Measurements from ENCODE around the gene SH3PXD2B.

Gene SH3PXD2B

GRCh38 chr5:172454358-172455086, at the start of gene SH3PXD2B:
Gene SH3PXD2B (minus strand): TSS chr5:172454525. CDS start chr5:172454352, 173 bp downstream.
- no peak for DNase-seq

DNA sequence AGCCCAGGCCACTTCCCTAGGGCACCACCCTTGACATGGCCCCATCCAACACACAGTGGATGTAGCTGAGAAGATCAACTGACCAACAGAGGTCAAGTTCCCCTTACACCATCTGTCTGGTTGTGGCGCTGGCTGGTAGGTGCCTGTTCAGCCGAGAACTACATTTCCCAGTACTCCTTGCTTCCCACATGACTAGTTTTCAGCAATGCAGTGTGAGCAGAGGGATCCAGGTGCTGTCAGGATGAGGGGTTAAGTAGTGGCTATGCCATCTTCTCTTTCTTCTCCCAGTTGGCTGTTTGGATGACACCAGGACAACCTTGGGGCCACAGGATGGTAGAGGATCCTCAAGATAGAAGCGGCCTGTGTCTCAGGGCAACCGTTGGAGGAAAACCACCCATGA, 48.6 kb upstream of the SH3PXD2B start:
- no peak for DNase-seq

GRCh38 chr5:172502410-172502809, 48.1 kb upstream of the SH3PXD2B start:
- DNase-seq, result no peak

DNA sequence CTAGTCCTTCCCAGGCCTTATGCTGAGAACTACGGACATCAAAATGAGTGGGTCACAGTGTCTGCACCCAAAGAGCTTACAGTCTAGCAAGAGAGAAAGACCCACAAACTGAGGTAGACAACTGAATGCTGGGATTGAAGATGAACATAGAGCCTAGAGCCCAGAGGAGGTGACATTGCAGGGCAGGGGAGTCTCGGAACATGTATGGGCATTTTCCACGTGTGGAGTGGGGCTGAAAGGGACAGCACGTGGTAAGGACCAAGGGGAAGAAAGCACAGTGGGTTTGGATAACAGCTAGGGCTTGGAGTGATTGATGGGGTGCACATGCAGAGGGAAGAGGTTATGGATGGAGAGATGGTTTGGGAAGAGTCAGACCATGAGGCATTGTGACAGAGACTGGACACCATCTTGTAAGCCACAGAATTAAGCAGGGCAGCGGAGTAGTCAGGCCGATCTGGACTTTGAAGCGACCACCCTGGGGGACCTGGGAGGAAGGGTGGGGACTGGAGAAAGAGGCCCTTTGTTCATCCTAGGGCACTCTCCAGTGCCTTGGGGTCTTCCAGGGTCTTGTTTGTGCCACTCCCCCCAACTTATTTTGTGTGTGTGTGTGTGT, 47.5 kb upstream of the SH3PXD2B start:
- no peak for DNase-seq

DNA sequence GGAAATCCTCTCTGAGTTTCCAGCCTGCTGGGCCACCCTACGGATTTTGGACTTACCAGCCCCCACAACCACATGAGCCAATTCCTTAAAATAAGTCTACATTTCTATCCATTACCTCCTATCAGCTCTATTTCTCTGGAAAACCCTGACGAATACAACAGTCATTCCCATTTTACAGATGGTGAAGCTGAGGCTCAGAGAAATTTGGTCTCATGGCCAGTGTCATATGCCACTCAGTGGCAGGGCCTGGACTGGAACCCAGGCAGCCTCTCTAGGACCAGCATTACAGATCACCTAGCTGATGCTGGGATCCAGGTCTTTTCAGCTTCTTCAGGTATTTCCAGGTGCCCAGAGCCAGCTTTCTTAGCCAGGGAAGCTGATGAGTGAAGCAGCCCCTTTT, 45.0 kb upstream of the SH3PXD2B start:
- DNase-seq, result no peak

DNA sequence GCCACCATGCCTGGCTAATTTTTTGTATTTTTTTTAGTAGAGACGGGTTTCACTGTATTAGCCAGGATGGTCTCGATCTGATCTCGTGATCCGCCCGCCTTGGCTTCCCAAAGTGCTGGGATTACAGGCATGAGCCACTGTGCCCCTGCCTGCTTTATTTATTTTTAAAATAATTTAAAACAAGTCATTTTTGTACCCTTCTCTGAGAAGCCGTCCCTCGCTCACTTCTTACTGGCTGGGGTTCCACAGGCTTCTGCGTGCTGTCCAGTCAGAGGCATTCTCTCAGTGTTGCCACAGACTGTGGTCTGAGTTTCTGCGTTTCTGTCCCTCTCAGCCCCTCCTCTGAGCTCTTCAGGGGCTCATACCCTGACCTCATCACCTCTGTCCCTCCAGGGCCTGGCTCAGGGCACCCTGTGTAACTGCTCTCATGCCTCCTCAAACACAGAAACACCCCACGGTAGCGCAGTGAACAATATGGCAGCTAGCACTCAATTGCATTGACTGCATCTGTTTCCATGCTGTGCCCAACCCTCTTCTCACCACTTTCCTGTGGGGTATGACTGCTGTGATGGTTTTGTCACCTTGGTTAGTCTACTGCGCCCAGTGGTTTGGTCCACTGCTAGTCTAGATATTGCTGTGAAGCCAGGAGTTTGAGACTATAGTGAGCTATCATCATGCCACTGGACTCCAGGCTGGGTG, 44.3 kb upstream of the SH3PXD2B start:
- DNase-seq, result no peak

GRCh38 chr5:172497591-172498255, 43.4 kb upstream of the SH3PXD2B start:
- no peak for DNase-seq

- no peak for DNase-seq
Observed at GRCh38 chr5:172496671-172497371, 42.5 kb upstream of the SH3PXD2B start.

DNA sequence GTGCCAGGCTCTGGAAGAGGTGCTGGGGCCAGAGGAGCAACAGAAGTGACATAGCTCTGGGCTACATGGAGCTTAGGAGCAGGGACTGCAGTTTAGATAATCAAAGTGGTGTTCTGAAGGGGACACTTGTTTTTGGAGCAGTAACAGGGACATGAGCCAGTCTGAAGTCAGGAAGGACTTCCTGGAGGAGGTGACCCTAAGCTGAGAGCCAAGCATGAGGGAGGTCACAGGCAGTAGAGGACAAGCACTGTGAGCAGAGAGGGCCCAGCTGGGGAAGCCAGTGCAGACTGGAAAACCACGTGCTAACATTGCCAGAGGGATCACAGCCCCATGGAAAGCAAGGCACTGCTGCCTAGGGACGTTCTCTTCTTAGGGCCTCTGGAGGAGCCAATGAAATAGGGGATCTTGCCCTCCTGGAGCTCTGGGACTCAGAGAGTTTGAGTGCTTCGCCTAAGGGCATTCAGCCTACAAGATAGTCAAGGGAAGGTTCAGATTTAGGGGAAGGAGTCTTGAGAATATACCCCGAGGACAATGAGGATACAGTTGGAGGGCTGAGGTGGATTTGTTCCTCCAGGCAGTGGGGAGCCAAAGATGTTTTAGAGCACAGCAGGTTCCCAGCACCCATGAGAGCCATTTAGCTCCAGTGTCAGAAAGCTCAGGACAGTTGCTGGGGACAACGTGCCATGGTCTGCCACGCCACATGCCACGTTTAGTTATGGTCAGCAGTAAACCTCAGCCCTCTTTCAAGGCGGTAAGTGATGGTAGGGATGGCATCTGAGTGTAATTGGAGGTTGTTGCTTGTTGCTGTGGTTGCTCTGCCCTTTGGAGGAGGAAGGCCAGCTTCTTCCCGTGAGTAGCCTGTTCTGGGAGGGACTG, 40.5 kb upstream of the SH3PXD2B start:
- DNase-seq, result no peak

DNA sequence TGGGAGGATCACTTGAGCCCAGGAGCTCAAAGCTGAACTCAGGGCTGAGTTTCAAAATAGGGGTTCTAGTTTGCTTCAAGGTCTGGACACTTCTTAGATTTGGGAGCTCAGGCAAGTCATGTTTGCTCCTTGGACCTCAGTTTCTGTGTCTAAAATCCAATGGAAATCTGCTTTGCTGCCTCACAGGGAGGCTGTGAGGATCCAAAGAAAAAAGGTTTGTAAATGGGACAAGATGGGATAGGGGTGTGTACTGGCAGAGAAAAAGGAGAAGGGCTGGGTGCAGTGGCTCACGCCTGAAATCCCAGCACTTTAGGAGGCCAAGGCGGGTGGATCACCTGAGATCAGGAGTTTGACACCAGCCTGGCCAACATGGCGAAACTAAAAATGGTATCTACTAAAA, 39.6 kb upstream of the SH3PXD2B start:
- DNase-seq, result no peak

GRCh38 chr5:172493461-172493860, 39.1 kb upstream of the SH3PXD2B start:
- no peak for DNase-seq

DNA sequence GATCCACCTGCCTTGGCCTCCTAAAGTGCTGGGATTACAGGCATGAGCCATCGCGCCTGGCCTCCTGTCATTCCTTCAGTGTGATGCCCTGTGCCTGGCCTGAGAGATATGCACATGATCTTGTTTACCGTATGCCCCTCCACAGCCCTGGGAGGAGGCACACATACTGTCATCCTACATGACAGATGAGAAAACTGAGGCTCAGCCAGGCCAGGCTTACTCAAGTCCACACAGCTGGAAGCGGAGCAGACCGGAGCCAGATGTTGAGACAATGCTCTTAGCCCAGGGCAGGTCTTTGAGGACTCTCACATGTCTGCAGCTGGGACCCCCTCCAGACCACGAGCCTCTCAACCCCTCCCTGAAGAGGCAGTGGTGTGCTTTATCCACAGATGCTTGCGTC, 38.7 kb upstream of the SH3PXD2B start:
- no peak for DNase-seq

- no peak for DNase-seq
Observed at GRCh38 chr5:172492097-172492840, 37.9 kb upstream of the SH3PXD2B start.

GRCh38 chr5:172491481-172491880, 37.2 kb upstream of the SH3PXD2B start:
- no peak for DNase-seq

DNA sequence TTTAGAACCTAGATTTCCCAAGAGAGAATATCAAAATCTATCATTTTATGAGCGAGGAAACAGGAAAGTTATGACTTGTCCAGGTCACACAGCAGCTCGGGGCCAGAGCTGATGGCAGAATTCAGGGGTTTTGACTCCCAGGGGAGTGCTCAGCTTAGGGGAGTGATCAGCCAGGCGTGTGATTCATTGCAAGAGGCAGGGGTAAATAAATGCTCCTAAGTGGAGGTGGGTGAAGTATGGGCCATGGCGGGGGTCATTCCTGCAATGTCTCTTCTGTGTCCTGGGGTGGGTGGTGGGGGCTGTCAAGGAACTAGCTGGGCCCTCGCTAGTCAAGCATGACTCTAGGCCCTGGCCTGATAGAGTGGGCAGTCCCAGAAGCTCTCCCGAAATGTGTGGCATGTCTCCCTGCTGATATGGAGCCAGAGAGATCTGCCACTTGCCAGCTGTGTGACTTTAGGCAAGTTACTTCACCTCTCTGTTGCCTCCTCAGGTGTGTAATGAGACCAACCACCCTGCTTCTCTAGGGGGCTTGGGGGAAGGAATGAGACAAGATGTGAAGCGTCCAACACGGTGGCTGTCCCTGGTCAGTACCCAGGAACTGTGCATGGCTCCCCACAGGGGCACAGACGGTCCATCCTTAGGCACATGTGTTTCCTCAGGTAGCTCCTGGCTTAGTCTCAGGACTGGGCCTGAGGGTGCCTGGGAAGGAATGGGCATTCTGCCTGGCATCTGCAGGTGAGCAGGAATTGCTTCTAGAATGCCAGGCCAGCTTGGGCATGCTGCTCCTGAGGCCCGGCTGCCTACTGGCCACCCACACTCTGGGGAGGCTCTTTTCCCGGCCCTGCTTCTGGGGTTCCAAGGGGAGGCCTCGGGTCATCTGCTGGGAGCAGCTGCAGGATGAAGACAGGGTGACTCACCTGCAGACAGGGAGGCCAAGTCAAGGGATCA, 36.5 kb upstream of the SH3PXD2B start:
- DNase-seq, result no peak

DNA sequence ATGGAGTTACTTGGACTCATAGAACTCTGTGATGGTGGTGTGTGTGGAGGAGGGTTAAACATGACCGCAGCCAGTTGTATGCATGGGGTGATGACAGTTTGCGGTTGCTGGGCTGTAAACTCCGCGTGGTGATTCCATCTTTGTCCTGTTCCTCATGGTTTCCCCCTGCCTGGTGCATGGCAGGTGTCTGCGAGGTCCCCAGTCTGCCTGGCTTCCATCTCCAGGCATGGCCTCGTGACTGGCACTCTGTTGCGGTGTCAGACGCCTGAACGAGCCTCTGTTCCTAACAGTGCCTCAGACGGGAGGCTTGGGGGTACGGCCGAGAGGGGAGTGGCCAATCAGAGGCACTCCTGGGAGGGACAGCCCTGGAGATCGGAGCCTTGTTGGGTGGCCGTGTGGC, 33.9 kb upstream of the SH3PXD2B start:
- no peak for DNase-seq

- no peak for DNase-seq
Observed at GRCh38 chr5:172487671-172488070, 33.3 kb upstream of the SH3PXD2B start.

- DNase-seq, result no peak
Observed at GRCh38 chr5:172486912-172487311, 32.6 kb upstream of the SH3PXD2B start.

DNA sequence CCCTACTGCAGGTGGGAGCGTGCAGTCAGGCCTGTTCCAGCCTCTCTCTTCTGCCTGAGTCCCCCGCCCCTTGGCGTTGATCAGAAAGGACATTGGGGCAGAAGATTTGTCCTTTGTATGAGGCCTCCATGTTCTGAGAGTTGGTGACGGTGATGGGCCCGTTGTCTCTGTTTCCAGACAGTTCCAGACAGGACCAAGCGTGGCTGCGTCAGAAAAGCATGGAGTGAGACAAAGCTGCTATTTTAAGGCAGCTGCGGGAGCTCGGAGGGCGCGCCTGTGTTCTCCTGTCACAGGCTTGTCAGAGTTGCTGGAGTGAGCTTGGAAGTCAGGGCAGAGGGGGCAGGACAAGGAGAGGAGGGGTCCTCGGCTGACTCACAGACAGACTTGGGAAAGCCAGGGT, 32.1 kb upstream of the SH3PXD2B start:
- DNase-seq, result no peak
